Activated T-helper 1 cell treated with anti-CD3 and anti-CD28 coated beads, Interleukin-12 subunit alpha, Interleukin-12 subunit beta, Interleukin-2, Interleukin-4 antibody, amounts not matched to agents 30 ng/mL and 10 ng/mL and 1 ng/mL, durations not matched to agents 14 hours and 24 hours and 36 hours (primary cell): ENCODE results near the gene IPO13. TPM values are rescaled to one million over a fixed set of nuclear protein-coding genes. Genes with fewer than 3 reads are reported as not detected.

Experiments used
- DNase-seq: peaks from one replicate; pipeline ENCODE4 v3.0.0; 2021; ENCODE audit warnings: low spot score
- H3K27ac Mint-ChIP-seq: one replicate; pipeline ENCODE4 v1.8.0; 2021; ENCODE audit warnings: mild to moderate bottlenecking, mixed read lengths
- H3K27me3 Mint-ChIP-seq: one replicate; pipeline ENCODE4 v1.8.0; 2022; ENCODE audit warnings: mild to moderate bottlenecking, moderate library complexity, mixed read lengths; ENCODE audit not compliant: insufficient read depth
- H3K36me3 Mint-ChIP-seq: one replicate; pipeline ENCODE4 v1.8.0; 2021; ENCODE audit warnings: low read depth, mixed read lengths
- H3K4me1 Mint-ChIP-seq: one replicate; pipeline ENCODE4 v1.8.0; 2021; ENCODE audit warnings: low read depth, mixed read lengths
- H3K4me3 Mint-ChIP-seq: one replicate; pipeline ENCODE4 v1.8.0; 2021; ENCODE audit warnings: mild to moderate bottlenecking, moderate library complexity, mixed read lengths
- H3K9me3 Mint-ChIP-seq: one replicate; pipeline ENCODE4 v1.8.0; 2021; ENCODE audit warnings: mixed read lengths
- intact Hi-C: fragments of 100-400 bp; cut with micrococcal nuclease; formaldehyde crosslinking; loops from one replicate; pipeline ENCODE4 v1.15.1; 2024
- total RNA-seq: library from RNA; stranded (reverse); gene quantifications from 2 replicates; pipeline ENCODE4 v1.2.3, GENCODE V29; 2022

IPO13 gene
- total RNA-seq, 1 donor from 2014 or later: 33.9 TPM

DNA sequence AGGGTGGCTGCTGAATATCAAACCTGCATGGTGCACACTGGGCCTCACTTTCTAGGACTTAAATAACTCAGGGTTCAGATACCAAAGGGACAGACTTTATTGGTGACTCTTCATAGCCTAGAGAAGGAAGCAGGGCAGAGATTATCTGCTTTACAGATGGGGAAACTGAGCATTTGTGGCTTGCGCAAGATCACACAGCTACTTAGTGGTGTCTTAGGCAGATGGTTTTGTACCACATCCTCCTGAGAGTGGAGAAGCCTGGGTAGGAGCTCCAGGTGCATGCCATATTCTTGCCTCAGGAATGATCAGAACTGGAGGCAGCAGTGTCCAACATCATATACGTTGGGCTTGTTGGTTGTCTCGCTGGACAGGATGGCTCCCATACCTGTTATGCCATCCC is 16.3 kb downstream of the IPO13 start:
- H3K4me1 Mint-ChIP-seq: no peaks in the 10 kb centered on the region
- no peak overlapping the region for H3K4me3 Mint-ChIP-seq
- peaks cover 17% of the 10 kb centered on the region for H3K36me3 Mint-ChIP-seq
- intact Hi-C loops: no loop called here
- no peaks in the 10 kb centered on the region for H3K27me3 Mint-ChIP-seq
- DNase-seq: no peak
- H3K9me3 Mint-ChIP-seq: no peaks in the 10 kb centered on the region
- no peak overlapping the region for H3K27ac Mint-ChIP-seq

- no peak overlapping the region for H3K27ac Mint-ChIP-seq
- H3K27me3 Mint-ChIP-seq: no peaks in the 10 kb centered on the region
- no peaks in the 10 kb centered on the region for H3K4me1 Mint-ChIP-seq
These were observed 17.1 kb downstream of the IPO13 start for GRCh38 chr1:43963890-43964289.

GRCh38 chr1:43965316-43965715 is 18.6 kb downstream of the IPO13 start:
- Mint-ChIP-seq H3K36me3 (peaks cover 16% of the 10 kb centered on the region), H3K27ac (no peak overlapping the region), H3K9me3 (no peaks in the 10 kb centered on the region), H3K27me3 (no peaks in the 10 kb centered on the region), H3K4me1 (peaks cover 10% of the 10 kb centered on the region), H3K4me3 (no peak overlapping the region)
- intact Hi-C loops: no loop called here
- DNase-seq: no peak

More at GRCh38 chr1:43963890-43964289, 17.1 kb downstream of the IPO13 start:
- Mint-ChIP-seq H3K36me3 (peaks cover 13% of the 10 kb centered on the region), H3K9me3 (no peaks in the 10 kb centered on the region), H3K4me3 (no peak overlapping the region)
- intact Hi-C loops: no loop called here
- no peak for DNase-seq

DNA sequence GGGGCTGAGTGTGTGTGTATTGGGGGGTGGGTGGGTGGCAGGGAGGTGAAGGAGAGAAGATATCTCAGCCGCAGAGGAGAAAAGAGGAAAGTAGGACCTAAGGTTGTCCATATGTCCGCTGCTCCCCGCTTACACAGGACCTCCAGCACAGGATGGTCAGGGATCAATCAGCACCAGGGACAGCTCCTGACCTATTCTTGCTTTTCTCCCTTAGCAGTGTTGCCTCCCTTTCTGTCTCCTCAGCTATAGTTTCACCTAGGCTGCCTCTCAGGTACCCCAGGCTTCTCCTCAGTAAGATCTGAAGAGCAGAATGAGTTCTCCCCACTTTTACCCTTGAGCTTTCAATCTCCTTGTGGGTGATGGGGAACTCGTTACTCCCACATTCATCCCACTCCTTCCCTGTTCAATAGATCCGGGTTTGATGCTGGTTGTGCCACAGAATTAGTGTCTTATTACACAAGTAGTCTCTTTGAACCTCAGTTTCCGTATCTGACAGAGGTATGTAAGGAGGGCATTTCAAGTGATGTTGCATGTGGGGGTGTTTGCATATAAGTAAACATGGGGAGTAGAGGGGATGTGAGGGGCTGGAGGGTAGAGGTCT is 21.7 kb downstream of the IPO13 start:
- H3K27ac Mint-ChIP-seq: no peak overlapping the region
- intact Hi-C loops: no loop called here
- peaks cover 22% of the 10 kb centered on the region for H3K4me1 Mint-ChIP-seq
- H3K36me3 Mint-ChIP-seq: peaks cover 17% of the 10 kb centered on the region
- H3K27me3 Mint-ChIP-seq: no peaks in the 10 kb centered on the region
- DNase-seq: no peak
- no peaks in the 10 kb centered on the region for H3K9me3 Mint-ChIP-seq
- no peak overlapping the region for H3K4me3 Mint-ChIP-seq

DNA sequence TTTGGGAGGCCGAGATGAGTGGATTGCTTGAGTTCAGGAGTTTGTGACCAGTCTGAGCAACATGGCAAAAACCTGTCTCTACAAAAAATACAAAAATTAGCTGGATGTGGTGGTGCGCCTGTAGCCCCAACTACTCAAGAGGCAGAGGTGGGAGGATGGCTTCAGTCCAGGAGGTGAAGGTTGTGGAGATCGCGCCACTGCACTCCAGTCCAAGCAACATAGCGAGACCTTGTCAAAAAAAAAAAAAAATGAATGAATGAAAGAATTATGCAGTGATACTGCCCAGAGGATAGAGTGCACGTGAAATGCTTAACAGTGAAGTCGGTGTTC is 22.6 kb downstream of the IPO13 start:
- intact Hi-C loops: loop anchor here (1.0 kb wide), 2 partner anchors 23 to 319 kb away; partner anchors contain the start of genes IPO13 and KDM4A
- peak overlapping the region; percentile 96 for H3K4me3 Mint-ChIP-seq
- H3K9me3 Mint-ChIP-seq: no peaks in the 10 kb centered on the region
- H3K36me3 Mint-ChIP-seq: peaks cover 23% of the 10 kb centered on the region
- H3K27ac Mint-ChIP-seq: peak overlapping the region; percentile 0
- H3K4me1 Mint-ChIP-seq: peaks cover 31% of the 10 kb centered on the region
- H3K27me3 Mint-ChIP-seq: peaks cover under 1% of the 10 kb centered on the region
- DNase-seq: no peak

- Mint-ChIP-seq H3K27ac (peak within 1 kb of the TSS; percentile 46), H3K4me3 (peak within 1 kb of the TSS; percentile 96), H3K9me3 (no peaks in the 10 kb centered on the region), H3K36me3 (peaks cover 25% of the 10 kb centered on the region), H3K4me1 (peaks cover 32% of the 10 kb centered on the region), H3K27me3 (peaks cover 1% of the 10 kb centered on the region)
- peak; percentile 87 for DNase-seq
- intact Hi-C loops: loop anchor here (1.0 to 10.0 kb wide), 6 partner anchors 24 to 1288 kb away; partner anchors contain the start of genes BTBD19, DYNLT4, ELOVL1 and IPO13
These were observed 23.2 kb downstream of the IPO13 start, which contains the start of gene DPH2 for GRCh38 chr1:43969746-43970466. TSS of gene DPH2 (plus strand) at chr1:43970010. CDS start at chr1:43970176, 166 bp downstream.

- intact Hi-C loops: loop anchor here (1.0 to 10.0 kb wide), 4 partner anchors 60 to 1288 kb away; partner anchors contain the start of genes BTBD19, DYNLT4, ELOVL1 and YBX1
- Mint-ChIP-seq H3K4me3 (peak overlapping the region; percentile 96), H3K27ac (no peak overlapping the region), H3K9me3 (no peaks in the 10 kb centered on the region), H3K27me3 (peaks cover 1% of the 10 kb centered on the region), H3K4me1 (peaks cover 32% of the 10 kb centered on the region), H3K36me3 (peaks cover 25% of the 10 kb centered on the region)
- no peak for DNase-seq
These were observed 23.8 kb downstream of the IPO13 start for GRCh38 chr1:43970502-43970901.

- no peaks in the 10 kb centered on the region for H3K9me3 Mint-ChIP-seq
- H3K36me3 Mint-ChIP-seq: peaks cover 27% of the 10 kb centered on the region
- intact Hi-C loops: loop anchor here (1.0 to 10.0 kb wide), 4 partner anchors 59 to 1289 kb away; partner anchors contain the start of genes BTBD19, DYNLT4, ELOVL1 and YBX1
- peaks cover 36% of the 10 kb centered on the region for H3K4me1 Mint-ChIP-seq
- no peak overlapping the region for H3K27ac Mint-ChIP-seq
- H3K4me3 Mint-ChIP-seq: peak overlapping the region; percentile 96
- DNase-seq: no peak
- H3K27me3 Mint-ChIP-seq: peaks cover 1% of the 10 kb centered on the region
These were observed 24.2 kb downstream of the IPO13 start for GRCh38 chr1:43970911-43971310.

DNA sequence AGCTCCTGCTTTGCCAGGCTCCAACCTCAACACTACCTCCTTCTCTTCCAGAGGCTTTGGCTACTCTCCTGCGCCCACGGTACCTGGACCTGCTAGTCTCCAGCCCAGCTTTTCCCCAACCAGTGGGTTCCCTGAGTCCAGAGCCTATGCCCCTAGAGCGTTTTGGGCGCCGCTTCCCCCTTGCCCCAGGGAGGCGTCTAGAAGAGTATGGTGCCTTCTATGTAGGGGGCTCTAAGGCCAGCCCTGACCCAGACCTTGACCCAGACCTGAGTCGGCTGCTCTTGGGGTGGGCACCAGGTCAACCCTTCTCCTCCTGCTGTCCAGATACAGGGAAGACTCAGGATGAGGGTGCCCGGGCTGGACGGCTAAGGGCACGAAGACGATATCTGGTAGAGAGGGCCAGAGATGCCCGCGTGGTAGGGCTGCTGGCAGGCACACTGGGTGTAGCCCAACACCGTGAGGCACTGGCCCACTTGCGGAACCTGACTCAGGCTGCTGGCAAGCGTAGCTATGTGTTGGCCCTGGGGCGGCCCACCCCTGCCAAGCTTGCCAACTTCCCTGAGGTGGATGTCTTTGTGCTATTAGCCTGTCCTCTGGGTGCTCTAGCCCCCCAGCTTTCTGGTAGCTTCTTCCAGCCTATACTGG is 24.7 kb downstream of the IPO13 start:
- Mint-ChIP-seq H3K27me3 (peaks cover 1% of the 10 kb centered on the region), H3K36me3 (peaks cover 31% of the 10 kb centered on the region), H3K4me1 (peaks cover 41% of the 10 kb centered on the region), H3K4me3 (peak overlapping the region; percentile 96), H3K9me3 (no peaks in the 10 kb centered on the region), H3K27ac (no peak overlapping the region)
- no peak for DNase-seq
- intact Hi-C loops: loop anchor here (5.0 to 10.0 kb wide), 3 partner anchors 607 to 1289 kb away; partner anchors contain the start of genes BTBD19, DYNLT4, ELOVL1 and YBX1

DNA sequence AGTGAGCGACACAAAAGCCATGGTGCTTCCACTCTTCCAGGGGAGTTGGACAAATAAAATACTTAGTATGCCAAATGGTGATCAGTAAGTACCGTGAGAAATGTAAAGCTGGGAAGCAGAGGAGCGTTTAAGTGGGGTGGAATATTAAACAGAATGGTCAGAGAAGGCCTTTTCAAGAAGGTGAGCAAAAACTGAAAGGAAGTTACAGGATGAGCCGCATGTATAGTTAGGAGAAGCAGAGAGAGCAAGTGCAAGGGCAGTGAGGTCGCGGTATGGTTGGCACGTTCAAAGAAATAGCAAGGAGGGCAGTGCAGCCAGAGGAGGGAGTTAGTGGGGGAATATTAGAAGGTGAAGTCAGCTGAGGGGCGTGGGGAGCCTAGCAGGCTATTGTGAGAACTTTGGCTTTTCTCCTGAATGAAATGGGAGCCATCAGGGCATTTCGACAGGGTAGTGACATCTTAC is 27.3 kb downstream of the IPO13 start:
- H3K36me3 Mint-ChIP-seq: peaks cover 44% of the 10 kb centered on the region

DNA sequence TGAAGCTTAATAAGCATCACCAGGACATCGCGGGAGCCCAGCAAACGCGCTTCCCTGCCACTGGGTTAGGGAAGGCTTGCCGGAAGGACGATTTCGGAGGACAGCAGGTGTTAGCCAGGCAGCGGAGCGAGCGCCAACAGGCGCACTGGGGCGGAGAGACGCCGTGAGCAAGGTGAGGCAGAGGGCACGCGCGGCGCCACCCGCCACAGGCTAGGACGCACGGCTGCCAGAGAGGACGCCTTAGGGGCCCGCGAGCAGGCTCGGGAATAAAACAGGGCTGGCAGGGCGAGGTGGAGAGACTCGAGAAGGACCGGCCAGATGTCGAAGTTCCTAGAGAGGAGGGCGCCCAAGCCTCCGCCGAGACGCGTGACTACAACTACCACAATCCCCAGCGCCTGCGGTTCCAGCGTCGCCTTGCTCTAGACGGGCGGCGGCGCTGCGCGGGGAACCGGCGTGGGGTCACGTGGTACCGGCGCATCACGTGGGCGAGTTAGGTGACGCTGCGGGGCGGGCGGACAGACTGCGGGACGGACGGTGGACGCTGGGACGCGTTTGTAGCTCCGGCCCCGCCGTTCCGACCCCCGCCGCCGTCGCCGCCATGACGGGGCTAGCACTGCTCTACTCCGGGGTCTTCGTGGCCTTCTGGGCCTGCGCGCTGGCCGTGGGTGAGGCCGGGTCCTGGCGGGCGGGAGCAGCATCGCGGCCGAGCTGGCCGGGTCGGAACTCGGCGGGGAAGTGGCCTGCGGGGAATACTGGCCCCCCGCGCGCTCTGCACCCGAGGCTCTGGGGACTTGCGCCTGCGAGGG is 27.9 kb downstream of the IPO13 start, which contains the start of gene ATP6V0B:
ATP6V0B (plus strand) TSS at position 518 of the 806 bp plus-strand sequence; CDS start at position 599, 81 bp downstream.
- DNase-seq: peak; percentile 94
- Mint-ChIP-seq H3K27me3 (peaks cover 1% of the 10 kb centered on the region), H3K4me1 (peaks cover 60% of the 10 kb centered on the region), H3K36me3 (peaks cover 44% of the 10 kb centered on the region), H3K4me3 (peak within 1 kb of the TSS; percentile 85), H3K27ac (peak within 1 kb of the TSS; percentile 89), H3K9me3 (no peaks in the 10 kb centered on the region)
- intact Hi-C loops: loop anchor here (1.0 to 10.0 kb wide), 8 partner anchors 17 to 1292 kb away; partner anchors contain the start of genes BTBD19, CCDC24, DYNLT4 and ELOVL1

More for the DNA sequence above, 27.3 kb downstream of the IPO13 start:
- intact Hi-C loops: loop anchor here (1.0 to 10.0 kb wide), 8 partner anchors 17 to 1292 kb away; partner anchors contain the start of genes BTBD19, CCDC24, DYNLT4 and ELOVL1
- Mint-ChIP-seq H3K4me3 (peak overlapping the region; percentile 85), H3K9me3 (no peaks in the 10 kb centered on the region), H3K27ac (peak overlapping the region; percentile 89), H3K4me1 (peaks cover 65% of the 10 kb centered on the region), H3K27me3 (peaks cover 1% of the 10 kb centered on the region)
- no peak for DNase-seq
